ENCODE data around the gene ARVCF. TPM values are rescaled to one million over a fixed set of nuclear protein-coding genes. Genes with fewer than 3 reads are reported as not detected.

The ARVCF gene
- total RNA-seq, 1 experiment from 2014 or later, result 0.58 TPM

DNA sequence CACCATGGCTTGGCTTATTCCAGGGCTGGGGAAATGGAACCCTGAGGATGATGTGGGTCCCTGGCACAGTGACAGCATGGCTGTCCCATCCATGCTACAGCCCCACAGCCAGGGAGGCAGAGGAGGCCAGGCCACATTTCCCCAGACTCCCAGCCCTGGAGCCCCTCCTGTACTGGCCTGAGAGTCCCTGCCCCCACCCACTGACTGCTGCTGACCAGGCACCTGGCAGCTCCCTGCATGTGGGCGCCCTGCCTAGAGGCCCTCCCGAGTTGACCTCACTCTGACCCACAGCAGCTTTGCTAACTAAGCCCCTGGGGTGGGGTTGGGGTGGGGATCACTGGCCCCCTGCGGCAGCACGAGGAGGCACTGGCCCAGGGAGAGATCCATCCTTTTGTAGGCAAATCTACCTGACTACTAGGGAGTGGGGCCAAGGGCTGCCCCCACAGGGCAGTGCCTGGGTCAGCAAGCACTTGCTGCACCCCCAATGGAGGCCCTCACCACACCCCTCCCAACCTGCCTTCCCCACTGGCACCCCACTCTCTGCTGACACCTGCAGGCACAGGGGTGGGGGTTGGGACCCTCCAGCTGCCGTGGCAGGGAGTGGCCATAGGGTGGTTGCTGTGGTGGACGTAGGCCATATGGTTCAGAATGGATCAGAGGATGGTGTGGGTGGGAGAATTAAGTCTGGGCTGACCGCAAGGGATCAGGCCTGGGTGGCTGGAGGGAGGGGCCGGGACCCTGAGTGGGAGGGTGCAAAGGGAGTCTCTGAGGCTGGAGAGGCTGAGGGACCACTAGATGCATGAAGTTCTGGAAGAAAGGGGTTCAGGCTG is 17.4 kb downstream of the ARVCF start:
- DNase-seq (ENCODE audit: low spot score), result no peak

DNA sequence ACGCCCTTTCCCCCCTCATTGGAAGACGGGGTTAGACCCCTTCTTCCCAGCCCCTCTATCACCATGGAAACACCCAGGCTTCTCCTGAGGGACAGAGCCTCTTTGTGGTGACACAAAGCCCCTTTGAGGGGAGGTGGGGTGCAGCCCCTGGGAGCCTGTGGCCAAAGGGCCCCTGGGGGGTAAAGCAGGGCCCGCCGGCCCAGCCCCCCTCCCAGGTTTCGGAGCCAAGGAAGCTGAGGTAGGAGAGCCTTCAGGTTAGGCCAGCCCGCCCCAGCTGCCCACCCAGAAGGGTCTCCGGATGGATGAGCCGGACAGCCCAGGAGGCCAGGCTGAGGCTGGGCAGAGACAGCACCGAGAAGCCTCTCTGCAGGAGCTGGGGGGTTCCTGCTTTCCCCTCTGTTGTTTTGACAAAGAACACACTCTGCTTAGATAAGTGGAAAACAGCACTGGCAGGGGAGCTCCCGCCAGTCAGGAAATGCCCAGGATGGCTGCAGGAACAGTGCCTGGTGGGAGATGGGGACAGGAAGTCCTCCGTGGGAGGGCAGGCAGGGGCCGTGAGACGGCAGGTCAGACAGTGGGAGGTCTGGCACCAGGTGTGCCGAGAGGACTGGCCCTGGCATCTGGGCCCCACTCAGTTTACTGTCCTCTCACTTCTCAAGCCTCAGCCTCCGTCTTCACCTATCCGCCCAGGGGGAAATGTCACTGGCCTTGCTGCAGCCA is 18.2 kb downstream of the ARVCF start:
- no peak for DNase-seq (ENCODE audit: low spot score)

DNA sequence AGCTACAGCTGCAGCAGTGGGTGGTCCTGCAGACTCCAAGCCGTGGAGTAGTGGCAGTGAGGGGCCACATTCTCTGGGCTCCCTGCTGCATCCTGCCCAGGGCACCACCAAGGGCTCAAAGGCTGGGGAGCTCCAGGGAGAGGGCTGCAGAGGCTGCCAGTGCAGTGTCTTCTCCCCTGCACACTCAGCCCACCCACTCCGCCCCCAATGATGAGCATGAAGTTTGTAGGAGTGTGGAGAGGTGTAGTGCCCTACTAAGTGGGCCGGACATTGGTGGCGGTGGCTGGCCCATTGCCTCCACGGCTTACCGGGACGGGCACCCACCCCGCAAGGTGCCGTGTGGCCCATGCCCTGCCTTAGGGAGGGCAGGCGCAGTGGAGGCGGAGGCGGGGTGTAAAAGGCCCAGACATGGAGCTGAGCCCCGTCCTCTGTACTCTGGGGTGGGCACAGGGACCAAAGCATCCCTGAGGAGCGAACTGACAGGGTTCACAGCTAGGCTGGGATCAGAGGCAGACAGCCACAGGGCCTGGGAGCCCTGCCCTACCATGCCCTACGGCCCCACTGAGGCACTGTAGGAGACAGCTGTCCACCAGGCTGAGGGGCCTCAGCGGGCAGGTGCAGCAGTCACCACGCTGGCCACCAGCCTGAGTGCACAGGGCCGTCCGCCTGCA is 18.9 kb downstream of the ARVCF start:
- no peak for DNase-seq (ENCODE audit: low spot score)

DNA sequence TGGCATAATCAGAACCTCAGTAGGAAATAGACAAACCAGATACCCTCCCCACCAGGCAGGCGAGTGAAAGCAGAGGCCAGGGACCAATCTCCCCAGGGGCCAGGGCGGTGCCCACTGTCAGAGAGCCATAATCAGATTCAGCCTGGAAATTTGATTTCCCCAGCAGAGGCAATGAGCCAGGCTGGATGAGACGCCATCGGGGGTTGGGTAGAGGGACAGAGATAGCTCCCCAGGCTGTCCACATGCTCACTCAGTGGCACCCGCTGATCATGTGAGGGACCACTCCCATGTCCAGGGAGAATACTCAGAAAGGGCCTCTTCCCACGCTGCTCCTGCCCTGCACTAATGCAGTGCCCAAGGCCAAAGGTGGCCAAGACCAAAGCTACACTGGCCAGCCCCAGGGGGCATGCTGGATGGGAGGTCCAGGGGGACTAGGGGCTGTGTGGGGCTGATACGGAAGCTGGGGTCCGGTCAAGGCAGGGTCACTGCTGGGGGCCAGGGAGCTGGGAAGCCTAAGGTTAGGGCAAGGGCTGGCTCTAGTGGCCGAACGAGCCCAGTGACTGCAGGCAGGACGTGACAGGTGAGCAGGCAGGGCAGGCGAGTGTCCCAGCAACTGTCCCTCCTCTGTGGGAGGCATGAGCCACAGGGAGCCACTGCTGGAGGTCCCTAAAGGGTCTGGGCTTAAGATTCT is 19.8 kb downstream of the ARVCF start:
- DNase-seq (ENCODE audit: low spot score), result no peak

DNA sequence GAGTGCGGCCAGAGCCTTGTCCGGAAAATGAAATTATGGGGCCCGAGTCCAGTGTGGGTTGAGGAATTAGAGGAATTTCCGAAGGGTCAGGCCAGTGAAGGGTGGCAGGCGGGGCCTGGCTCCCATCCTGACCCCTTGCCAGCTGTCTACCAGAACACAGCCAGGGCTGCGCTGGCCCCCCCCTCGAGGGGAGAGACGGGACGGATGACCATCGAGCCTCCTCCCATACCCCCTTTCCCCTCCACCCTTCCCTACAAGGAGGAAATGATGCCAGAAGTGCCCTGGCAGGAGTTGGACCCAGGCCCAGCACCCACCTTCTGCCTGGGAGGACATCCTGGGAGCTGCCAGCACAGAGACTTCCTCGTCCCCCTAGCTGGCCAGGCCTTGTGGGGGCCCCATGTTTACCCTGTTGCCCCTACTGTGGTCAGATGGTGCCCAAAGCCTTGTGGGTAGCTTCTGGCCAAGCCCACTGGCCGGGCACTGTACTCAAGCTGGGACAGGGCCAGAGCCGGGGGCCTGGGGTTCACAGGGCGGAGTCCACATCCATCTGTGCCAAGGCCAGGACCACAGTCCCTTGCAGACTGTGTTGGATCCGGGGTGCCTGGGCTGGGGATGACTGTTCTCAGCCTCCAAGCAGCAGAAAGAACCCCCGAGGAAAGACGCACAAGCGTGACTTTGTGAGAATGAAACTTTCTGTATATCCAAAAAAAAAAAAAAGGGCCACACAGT is 20.8 kb downstream of the ARVCF start:
- DNase-seq (ENCODE audit: low spot score), result no peak

DNA sequence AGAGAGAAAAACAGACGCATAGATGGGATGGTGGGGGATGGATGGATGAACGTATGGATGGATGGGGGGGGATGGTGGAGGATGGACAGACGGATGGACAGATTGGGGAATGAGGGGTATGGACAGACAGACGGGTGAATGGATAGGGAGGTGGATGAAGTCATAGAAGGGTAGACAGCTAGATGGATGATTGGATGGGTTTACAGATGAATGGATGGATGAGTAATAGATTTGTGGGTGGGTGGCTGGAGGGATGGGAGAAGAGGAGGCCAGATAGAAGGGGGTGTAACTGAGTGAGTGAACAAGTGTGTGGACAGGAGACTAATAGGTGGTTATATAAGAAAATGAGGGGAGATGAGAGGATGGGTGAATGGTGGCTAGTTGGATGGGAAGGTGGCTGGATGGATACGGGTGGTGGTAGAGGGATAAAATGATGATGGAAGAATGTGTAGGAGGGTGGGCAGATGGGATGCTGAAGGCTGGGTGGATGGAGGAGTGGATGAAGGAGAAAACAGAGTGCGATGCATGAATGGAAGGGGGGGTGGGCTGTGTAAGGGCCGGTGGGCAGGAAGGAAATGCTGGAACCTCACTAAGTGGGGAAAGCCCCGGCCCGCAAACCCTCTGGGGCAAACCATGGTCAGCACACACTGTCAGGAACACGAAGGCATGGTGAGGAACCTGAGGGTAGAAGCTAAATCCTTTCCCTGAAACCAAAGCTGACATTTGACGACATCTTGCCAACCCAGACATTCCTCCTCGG is 21.6 kb downstream of the ARVCF start:
- no peak for DNase-seq (ENCODE audit: low spot score)

DNA sequence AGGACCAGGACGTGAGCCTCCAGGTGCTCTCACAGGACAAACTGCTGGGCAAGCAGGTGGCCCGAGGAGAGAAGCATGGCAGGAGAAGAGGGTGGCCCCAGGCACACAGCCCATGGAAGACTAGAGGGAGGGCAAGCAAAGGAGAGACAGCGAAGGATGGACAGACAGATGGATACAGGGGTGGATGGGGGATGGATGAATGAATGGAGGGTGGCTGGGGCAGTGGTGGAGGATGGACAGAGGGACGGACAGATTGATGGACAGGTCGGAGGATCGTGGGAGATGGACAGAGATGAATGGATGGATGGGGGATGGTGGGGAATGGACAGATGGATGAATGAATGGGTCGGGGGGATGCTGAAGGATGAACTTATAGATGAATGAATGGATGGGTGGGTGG is 22.7 kb downstream of the ARVCF start:
- DNase-seq (ENCODE audit: low spot score), result no peak

DNA sequence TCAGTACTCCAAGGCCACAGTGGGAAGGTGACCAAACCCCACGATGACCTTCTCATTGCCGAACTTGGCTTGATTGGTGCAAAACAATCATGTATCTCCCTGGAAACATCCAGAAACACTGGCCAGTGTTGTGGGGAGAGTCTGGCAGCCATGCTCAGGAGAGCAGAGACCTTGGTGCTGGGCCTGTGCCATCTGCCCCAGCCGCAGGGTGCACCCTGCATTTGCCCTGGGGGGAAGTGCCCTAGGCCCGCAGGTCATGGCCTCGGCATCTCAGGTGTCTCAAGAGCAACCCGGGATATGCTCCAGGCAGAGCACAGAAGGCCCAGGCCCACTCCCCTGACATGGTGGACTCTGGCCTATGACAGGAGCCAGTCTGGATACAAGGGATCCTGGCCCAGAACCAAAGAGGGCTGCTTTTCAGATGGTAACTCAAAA is 23.7 kb downstream of the ARVCF start:
- DNase-seq (ENCODE audit: low spot score), result no peak

DNA sequence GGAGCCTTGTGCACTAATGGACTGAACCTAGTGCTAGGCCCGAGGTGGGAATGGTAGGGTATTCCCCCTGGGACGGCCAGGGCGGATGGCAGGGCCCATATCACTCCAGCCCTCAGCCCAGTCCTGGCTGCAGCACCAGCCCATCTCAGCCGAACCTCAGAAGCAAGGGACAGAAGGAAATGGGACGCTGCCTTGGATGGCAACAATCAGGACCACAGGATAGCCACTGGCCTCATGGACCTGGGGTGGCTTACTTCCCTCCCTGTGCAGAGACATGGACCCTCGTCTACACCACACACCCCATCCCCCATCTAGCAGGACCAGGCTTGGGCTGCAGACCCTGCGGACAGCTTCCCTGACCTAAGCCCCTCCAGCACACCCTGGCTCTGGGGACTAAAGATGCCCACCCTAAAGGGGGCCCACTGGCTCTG is 24.1 kb downstream of the ARVCF start:
- no peak for DNase-seq (ENCODE audit: low spot score)

DNA sequence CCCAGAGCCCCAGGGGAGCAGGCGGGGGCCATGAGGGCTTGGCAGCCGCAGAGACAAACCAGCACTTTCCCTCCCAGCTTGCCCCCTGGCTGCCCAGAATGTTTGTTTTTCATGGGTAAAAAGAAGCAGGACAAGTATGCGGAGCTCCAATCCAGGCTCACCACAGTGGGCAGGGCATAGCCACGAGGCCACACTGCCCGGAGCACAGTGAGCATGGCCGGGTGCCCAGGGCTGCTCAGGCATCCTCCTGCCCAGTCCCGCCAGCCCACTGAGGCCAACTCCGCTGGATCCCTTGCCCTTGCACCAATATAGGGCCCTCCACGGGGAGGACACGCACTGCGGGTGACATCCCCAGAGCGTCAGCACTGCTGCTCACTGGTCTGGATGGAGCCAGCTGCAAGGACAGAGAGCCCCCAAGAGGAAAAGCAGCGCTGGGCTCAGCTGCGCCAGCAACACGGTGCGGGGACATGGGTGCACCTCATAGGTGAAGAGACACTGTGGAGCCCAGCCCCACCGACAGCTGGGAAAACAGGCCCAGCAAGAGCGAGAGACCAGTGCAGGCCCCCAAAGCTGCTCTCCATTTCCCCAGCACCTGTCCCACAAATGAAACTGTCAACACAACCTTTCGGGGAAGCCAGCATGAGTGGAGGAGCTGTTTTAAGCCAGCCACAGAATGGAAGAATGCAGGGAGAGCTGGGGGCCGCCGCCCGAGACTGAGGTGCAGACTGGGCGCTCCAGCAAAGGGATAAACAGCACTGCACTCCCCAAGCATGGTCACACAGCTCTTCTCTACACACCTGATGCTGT is 24.8 kb downstream of the ARVCF start:
- no peak for DNase-seq (ENCODE audit: low spot score)

DNA sequence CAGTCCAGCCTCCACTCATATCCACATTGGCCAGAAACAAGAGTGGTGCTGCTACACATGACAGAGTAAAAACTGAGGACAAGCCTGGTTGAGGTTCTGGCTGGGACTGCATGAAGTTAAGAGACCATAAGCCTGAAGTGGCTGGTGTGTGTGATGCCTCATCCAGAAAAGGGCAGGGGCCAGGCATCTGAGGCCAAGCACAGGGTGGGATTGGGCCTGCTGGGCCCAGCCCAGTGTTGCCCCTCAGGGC is 25.3 kb downstream of the ARVCF start:
- no peak for DNase-seq (ENCODE audit: low spot score)

DNA sequence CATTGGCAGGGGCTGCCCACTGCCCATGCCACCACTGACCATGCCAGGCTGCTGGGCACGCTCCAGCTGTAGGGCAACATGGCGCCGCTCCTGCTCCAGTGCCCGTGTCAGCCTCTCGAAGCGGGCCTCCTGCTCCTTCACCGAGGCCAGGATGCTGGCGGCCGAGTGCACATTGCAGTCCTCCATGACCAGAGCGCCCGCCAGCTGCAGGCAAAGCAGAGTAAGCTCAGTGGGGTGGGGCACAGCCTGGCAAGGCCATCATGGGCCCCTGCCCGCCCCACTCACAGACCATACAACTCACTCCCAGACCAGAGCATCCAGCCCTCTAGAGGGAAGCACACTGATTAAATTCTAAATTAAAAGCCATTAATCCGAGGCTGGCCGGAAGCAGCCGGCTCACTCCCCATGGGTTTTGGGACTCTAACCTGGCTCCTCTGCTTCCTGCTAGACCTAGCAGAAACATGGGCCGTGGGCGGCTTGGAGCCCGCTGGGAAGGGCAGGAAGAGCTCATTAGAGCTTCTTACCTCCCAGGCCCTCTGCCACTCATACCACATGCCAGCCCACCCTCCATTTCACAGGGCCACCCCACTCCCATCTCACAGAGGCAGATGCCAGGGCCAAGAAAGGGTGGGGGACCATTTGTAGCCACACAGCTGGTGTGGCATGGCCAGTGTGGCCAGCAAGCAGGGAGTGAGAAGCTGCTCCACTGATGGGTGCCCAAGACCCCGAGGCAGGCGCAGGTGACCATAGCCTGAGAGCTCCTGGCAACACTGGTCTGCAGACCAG is 25.8 kb downstream of the ARVCF start:
- no peak for DNase-seq (ENCODE audit: low spot score)

DNA sequence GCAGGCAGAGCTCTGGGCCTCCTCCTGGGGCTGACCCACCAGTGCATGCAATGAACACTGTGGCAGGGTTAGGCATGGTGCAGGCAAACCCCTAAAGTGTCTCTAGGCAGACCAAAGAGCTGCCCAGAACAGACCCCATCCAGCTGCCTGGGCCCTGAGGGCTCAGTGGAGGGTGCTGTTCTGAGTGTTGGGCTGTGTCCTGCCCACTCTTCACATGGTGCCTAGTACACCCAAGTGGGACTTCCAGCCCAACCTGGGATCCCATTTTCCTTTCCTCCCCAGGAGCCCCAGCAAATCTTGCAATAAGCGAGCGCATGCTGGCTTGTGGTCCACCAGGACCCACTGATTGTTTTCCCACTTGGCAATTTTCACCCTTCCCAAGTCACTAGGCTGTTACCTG is 26.4 kb downstream of the ARVCF start:
- DNase-seq (ENCODE audit: low spot score), result no peak

DNA sequence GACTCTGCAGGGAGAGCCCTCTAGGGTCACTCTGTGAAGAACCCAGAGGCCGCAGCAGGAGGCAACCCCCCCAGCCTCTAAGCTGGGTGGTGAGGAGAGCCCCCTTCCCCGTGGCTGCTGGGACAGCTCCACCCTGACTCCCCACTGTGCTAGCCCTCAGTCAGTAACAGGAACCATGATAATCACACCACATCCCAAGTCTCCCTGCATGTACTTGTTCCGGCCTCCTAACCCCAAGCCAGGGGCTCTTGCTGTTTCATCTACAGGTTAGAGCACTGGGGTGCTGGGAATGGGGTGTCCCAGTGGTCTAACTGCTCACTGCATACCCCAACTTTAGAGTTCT is 26.9 kb downstream of the ARVCF start:
- no peak for DNase-seq (ENCODE audit: low spot score)

DNA sequence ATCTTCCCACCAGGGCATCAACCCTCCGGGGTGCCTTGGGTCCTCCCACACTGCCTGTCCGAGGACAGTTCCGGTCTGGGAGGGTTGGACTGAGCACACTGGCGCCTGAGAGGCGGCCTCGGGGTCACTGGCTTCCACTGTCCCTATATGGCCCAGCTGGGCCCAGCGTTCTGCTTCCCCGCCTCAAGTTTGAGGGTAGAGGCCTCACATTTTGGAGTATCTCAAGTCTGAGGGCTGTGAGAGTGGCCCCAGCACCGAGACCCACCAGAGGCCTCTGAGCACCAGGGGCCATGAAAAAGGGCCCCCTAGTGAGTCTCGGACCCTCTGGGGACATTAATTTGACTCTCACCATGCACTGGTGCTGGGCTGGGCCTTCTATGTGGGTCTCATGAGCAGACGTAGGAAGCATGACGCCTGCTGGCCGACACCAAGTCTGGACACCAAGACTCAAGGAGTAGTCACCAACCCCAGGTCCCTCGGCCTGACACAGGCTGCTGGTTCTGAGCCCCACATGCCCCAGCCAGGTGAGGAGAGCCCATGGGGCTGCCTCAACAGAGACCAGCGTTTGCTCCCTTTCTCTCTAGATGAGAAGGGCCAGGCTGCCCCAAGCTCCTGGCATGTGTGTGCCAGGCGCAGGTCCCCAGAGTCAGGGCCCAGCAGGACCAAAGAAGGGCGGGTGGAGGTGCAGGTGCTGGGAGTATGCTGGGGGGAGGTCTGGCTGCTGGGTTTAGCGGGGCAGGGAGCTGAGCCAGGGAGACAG is 27.5 kb downstream of the ARVCF start:
- DNase-seq (ENCODE audit: low spot score), result no peak

DNA sequence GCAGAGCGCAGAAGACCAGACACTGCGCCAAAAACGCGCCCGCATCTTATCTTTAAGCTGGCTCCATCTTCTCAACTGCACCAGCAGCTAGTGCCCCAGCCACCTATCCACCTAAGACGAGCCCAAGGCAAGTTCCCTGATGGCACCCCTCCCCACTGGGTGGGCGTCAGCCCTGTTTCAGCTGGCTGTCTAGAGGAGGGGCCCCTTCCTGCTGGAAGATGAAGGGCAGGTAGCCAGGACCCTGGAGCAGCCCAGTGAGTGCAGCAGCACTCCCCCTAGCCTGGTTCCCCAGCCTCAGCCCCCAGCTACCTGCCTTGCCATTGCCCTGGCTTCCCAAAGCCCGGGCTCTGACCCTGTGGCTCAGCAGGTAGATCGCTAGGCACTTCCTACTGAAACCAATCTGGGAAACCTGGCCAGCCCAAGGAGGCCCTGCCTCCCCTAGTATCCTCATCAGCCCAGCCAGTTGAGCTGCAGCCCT is 28.3 kb downstream of the ARVCF start:
- DNase-seq (ENCODE audit: low spot score), result no peak

DNA sequence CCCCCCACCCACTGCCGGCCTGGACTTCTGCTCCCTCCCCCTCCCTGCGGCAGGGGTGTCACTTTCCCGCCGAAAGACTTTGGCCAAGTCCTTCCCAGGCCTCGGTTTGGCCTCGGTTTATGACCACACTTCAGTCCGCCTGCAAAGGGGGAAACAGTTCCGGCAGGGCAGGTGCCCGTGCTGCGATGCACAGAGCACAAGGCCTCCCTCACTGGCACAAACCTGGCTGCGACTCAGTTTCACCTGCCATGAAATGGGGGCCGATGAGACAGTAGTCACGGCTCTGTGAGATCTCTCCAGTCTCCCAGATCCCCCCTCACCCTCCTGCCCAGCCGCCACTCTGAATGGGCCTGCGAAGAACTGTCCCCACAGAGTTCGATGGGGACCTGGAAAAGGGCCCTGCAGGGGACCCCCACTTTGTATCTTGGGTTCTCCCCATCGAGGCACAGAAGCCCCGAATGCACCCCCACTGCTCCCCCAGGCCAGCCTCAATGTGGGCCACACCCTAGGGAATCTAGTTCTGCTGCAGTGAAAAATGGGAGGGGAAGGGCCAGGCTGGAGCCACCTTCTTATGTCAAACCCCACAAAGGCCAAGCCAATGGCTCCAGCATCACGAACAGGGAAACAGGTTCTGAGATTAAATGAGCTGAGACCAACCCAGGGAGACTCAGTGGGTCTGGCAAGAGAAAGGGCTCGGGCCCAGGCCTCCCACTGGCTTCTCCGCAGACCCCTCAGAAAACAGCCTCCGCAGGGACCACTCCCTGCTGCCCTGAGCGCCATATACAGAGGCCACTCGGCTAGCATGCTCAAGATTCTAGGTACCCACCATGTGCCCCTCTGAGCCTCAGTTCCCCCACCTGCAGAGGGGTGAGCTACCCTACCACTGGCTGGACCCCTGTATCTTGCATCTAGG is 29.0 kb downstream of the ARVCF start:
- DNase-seq (ENCODE audit: low spot score), result no peak

All from H4 (cell line).